OCI-LY7 (cell line): ENCODE measurements around the gene DNAH6. TPM values are rescaled to one million over a fixed set of nuclear protein-coding genes. Genes with fewer than 3 reads are reported as not detected.

Experiments
- BruUV-seq: library from RNA; stranded (reverse); fragments of 400-500 nt; replicated peaks from 2 replicates; lab custom pipeline; 2021; lab: Mats Ljungman, UMichigan
- CTCF ChIA-PET: fragments of 300-600 bp; sonication (Branson Sonifier 250); formaldehyde crosslinking; loops from one replicate; lab custom pipeline; 2022; ENCODE audit warnings: antibody characterized with exemption; ENCODE audit not compliant: unreplicated experiment; lab: Charles Lee
- POLR2A ChIA-PET: fragments of 300-600 bp; sonication (Branson Sonifier 250); formaldehyde crosslinking; loops from one replicate; lab custom pipeline; 2022; ENCODE audit warnings: antibody characterized with exemption; lab: Charles Lee
- DNase-seq: peaks from one replicate; pipeline ENCODE4 v3.0.0-alpha.2; 2015; ENCODE audit warnings: low spot score
- H2AFZ ChIP-seq: fragments of 200-600 bp; sonication (generic), shearing (Covaris generic); 2 replicates; pipeline ENCODE4 v1.6.1; 2014; ENCODE audit warnings: mild to moderate bottlenecking, antibody characterized with exemption, low read length, moderate library complexity
- H3K27ac ChIP-seq: fragments of 200-600 bp; sonication (generic); 2 replicates; pipeline ENCODE4 v1.5.1; 2014; ENCODE audit warnings: mixed run types, low read depth, mild to moderate bottlenecking, moderate library complexity, low read length, inconsistent platforms; ENCODE audit not compliant: poor library complexity, severe bottlenecking
- H3K36me3 ChIP-seq: fragments of 200-600 bp; sonication (generic); 2 replicates; pipeline ENCODE4 v1.6.1; 2014; ENCODE audit warnings: mild to moderate bottlenecking, antibody characterized with exemption, low read length, moderate library complexity, mixed read lengths; ENCODE audit not compliant: insufficient read depth
- H3K4me1 ChIP-seq: fragments of 200-600 bp; sonication (generic); 2 replicates; pipeline ENCODE4 v1.5.1; 2014; ENCODE audit warnings: mild to moderate bottlenecking, low read length; ENCODE audit not compliant: insufficient read depth, poor library complexity, severe bottlenecking
- H3K4me2 ChIP-seq: fragments of 200-600 bp; sonication (generic); 2 replicates; pipeline ENCODE4 v1.6.1; 2014; ENCODE audit warnings: mild to moderate bottlenecking, low read length
- H3K4me3 ChIP-seq: fragments of 200-600 bp; sonication (generic); 2 replicates; pipeline ENCODE4 v1.5.1; 2014; ENCODE audit warnings: mild to moderate bottlenecking, low read depth, low read length; ENCODE audit not compliant: poor library complexity, severe bottlenecking
- H3K79me2 ChIP-seq: fragments of 200-600 bp; sonication (generic); 2 replicates; pipeline ENCODE4 v1.6.1; 2016; ENCODE audit warnings: low read depth, mild to moderate bottlenecking, low read length, moderate library complexity, mixed read lengths; ENCODE audit not compliant: insufficient read depth
- H3K9me2 ChIP-seq: fragments of 200-600 bp; sonication (generic); 2 replicates; pipeline ENCODE4 v1.6.1; 2016; ENCODE audit warnings: mild to moderate bottlenecking, low read length, mixed read lengths; ENCODE audit not compliant: insufficient read depth
- H3K9me3 ChIP-seq: fragments of 200-600 bp; sonication (generic); 2 replicates; pipeline ENCODE4 v1.6.1; 2014; ENCODE audit warnings: mild to moderate bottlenecking, mixed run types, low read length, mixed read lengths
- H4K20me1 ChIP-seq: fragments of 200-600 bp; sonication (generic); 2 replicates; pipeline ENCODE4 v1.6.1; 2014; ENCODE audit warnings: mild to moderate bottlenecking, antibody characterized with exemption, low read length, moderate library complexity, mixed read lengths; ENCODE audit not compliant: insufficient read depth
- EZH2phosphoT487 ChIP-seq: fragments of 200-600 bp; sonication (generic); IDR thresholded peaks from 2 replicates; pipeline ENCODE4 v1.6.1; 2018; ENCODE audit warnings: low read depth, borderline replicate concordance, mild to moderate bottlenecking, mixed run types, antibody characterized with exemption, low read length, moderate library complexity, mixed read lengths
- intact Hi-C: fragments of 100-400 bp; cut with micrococcal nuclease; formaldehyde crosslinking; loops from one replicate; pipeline ENCODE4 v1.10.0; 2022; ENCODE audit not compliant: unreplicated experiment
- total RNA-seq, 2 experiments: library from RNA; depleted of rRNA in 1 of 2; stranded (reverse); fragments of >200 nt in 1 of 2; shearing (Covaris generic) in 1 of 2; gene quantifications; 2 replicates each; pipeline ENCODE4 v1.2.3, GENCODE V29; 2014 to 2022
- TF ChIP-seq, protein P1 (sequence below): fragments of 200-600 bp; sonication (generic); conservative IDR thresholded peaks from 2 replicates; pipeline ENCODE4 v1.5.1; 2014; ENCODE audit warnings: mild to moderate bottlenecking, antibody characterized with exemption, low read length, moderate library complexity, mixed read lengths

The DNAH6 gene
- total RNA-seq, 2 experiments from 2014 or later: 0.63 to 1.6 TPM

DNA sequence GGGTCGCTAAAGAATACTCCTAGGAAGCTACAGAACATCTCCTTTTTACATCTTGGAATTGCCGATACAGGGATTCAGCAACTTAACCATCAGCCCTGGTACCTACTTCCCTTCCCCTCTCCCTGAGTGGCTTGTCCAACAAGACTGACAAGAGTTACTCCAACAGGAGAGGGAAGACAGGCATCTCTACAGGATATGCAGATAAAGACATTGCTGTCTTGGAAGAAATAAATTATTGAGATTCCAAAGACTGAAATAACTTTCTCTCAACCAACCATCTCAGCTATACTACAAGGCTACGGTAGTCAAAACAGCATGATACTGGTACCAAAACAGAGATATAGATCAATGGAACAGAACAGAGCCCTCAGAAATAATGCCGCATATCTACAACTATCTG, 277.3 kb downstream of the DNAH6 start:
- ChIA-PET POLR2A (interaction anchor here (1.6 kb wide), 1 partner anchor 12 kb away, joined by 5 read pairs; no protein-coding TSS in a partner anchor), CTCF (no interaction called here)
- intact Hi-C loops: no loop called here
- no peak for DNase-seq
- H4K20me1 ChIP-seq: no peaks in the 10 kb centered on the region
- H3K4me2 ChIP-seq: no peak overlapping the region
- H3K9me3 ChIP-seq: no peaks in the 10 kb centered on the region
- TF ChIP-seq, protein P1, sequence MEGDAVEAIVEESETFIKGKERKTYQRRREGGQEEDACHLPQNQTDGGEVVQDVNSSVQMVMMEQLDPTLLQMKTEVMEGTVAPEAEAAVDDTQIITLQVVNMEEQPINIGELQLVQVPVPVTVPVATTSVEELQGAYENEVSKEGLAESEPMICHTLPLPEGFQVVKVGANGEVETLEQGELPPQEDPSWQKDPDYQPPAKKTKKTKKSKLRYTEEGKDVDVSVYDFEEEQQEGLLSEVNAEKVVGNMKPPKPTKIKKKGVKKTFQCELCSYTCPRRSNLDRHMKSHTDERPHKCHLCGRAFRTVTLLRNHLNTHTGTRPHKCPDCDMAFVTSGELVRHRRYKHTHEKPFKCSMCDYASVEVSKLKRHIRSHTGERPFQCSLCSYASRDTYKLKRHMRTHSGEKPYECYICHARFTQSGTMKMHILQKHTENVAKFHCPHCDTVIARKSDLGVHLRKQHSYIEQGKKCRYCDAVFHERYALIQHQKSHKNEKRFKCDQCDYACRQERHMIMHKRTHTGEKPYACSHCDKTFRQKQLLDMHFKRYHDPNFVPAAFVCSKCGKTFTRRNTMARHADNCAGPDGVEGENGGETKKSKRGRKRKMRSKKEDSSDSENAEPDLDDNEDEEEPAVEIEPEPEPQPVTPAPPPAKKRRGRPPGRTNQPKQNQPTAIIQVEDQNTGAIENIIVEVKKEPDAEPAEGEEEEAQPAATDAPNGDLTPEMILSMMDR: no peak
- no peak for TF ChIP-seq EZH2phosphoT487
- H3K9me2 ChIP-seq: no peaks in the 10 kb centered on the region
- no TSS peak for BruUV-seq
- H3K27ac ChIP-seq: no peak overlapping the region
- H3K36me3 ChIP-seq: no peaks in the 10 kb centered on the region
- H3K4me1 ChIP-seq: no peaks in the 10 kb centered on the region
- H2AFZ ChIP-seq: no peak overlapping the region
- no peak overlapping the region for H3K4me3 ChIP-seq
- H3K79me2 ChIP-seq: no peaks in the 10 kb centered on the region

DNA sequence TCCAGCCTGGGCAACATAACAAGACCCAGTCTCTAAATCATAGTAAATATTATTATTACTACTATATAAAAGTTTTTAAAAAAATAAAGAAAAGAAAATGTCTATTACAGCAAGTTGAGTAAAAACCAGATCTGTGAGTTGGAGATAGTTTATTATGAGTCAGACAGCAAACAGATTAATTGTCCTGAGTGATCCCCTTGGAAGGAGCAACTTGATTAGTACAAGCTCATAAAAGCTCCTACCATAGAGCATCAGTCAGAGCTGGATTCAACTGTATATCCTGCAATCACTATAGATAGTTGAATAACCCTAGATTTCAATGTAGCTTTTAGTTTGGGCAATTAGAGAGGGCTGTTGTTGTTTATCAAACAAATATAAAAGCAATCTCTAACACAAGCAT, 280.5 kb downstream of the DNAH6 start:
- intact Hi-C loops: no loop called here
- H3K36me3 ChIP-seq: no peaks in the 10 kb centered on the region
- no peak for TF ChIP-seq EZH2phosphoT487
- TF ChIP-seq, protein P1: no peak
- H3K4me2 ChIP-seq: no peak overlapping the region
- CTCF ChIA-PET: no interaction called here
- H3K9me2 ChIP-seq: no peaks in the 10 kb centered on the region
- no peaks in the 10 kb centered on the region for H4K20me1 ChIP-seq
- POLR2A ChIA-PET: interaction anchor here (0.7 to 1.0 kb wide), 2 partner anchors 8 to 11 kb away, joined by 3 read pairs; no protein-coding TSS in a partner anchor
- BruUV-seq: no TSS peak
- H3K4me3 ChIP-seq: no peak overlapping the region
- H3K9me3 ChIP-seq: peaks cover under 1% of the 10 kb centered on the region; the same call in 1 of the 2 replicates
- H2AFZ ChIP-seq: no peak overlapping the region
- no peaks in the 10 kb centered on the region for H3K4me1 ChIP-seq
- H3K27ac ChIP-seq: no peak overlapping the region
- H3K79me2 ChIP-seq: no peaks in the 10 kb centered on the region
- no peak for DNase-seq

DNA sequence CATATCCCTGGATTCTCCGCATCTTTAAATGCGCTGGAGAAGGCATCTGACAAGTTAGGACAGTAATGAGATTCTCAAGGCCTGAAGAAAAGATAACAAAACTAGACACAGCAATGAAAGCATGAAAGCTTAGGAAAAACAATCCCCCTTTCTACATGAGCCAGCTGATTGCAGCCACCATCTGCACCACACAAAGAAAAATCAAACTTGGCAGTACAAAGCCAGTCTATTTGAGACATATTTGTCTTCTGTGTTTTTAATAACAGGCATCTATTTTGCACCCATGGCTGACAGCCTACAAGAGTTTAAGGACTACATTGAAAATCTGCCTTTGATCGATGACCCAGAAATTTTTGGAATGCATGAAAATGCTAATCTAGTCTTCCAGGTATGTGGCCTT, 281.0 kb downstream of the DNAH6 start:
- Histone ChIP-seq H3K4me3 (no peak overlapping the region), H3K36me3 (no peaks in the 10 kb centered on the region), H3K79me2 (no peaks in the 10 kb centered on the region), H3K9me3 (peaks cover 4% of the 10 kb centered on the region; the same call in 1 of the 2 replicates), H3K9me2 (no peaks in the 10 kb centered on the region), H3K4me2 (no peak overlapping the region), H3K27ac (no peak overlapping the region), H3K4me1 (no peaks in the 10 kb centered on the region), H4K20me1 (no peaks in the 10 kb centered on the region), H2AFZ (no peak overlapping the region)
- TF ChIP-seq, protein P1: no peak
- TF ChIP-seq EZH2phosphoT487: no peak
- intact Hi-C loops: no loop called here
- ChIA-PET POLR2A (interaction anchor here (0.7 kb wide), 1 partner anchor 9 kb away, joined by 3 read pairs; no protein-coding TSS in a partner anchor), CTCF (no interaction called here)
- BruUV-seq: no TSS peak
- no peak for DNase-seq
